Measurements from ENCODE around the gene ATXN7. TPM values are rescaled to one million over a fixed set of nuclear protein-coding genes. Genes with fewer than 3 reads are reported as not detected.

The ATXN7 gene
- polyA plus RNA-seq, 1 donor, result 11.3 TPM

GRCh38 chr3:63905731-63906620 is 42.3 kb downstream of the ATXN7 start:
- no peak for DNase-seq (ENCODE audit: low read depth)

DNA sequence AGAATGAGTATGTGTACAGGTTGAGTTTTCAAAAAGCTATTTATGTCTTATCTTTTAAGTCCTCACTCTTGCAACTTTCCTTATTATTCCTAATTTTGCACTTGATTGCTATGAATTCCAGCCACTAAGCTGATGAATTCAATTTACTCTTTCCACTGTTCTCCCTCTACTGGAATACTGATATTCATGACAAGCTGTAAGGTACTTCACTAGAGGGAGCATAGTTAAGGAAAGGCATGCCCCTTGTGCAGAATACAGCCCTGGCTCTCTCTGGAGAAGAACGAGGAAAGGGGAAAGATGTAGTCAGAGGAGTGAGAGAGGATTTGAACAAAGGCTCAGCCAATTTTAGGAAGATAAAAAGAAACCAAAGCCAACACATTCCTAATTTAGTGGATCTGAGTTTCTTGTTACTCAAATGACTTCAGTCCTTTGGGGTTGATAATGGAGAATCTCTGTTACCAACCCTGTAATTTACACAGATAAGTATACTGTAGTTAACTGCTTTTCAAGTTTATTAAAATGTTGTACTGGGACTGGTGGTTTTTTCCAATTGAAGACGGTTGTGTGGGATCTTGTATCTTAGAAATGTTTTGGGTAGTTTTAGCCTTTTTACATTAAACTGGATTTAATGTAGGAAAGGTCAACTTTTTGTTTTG is 44.5 kb downstream of the ATXN7 start:
- no peak for DNase-seq (ENCODE audit: low read depth)

DNA sequence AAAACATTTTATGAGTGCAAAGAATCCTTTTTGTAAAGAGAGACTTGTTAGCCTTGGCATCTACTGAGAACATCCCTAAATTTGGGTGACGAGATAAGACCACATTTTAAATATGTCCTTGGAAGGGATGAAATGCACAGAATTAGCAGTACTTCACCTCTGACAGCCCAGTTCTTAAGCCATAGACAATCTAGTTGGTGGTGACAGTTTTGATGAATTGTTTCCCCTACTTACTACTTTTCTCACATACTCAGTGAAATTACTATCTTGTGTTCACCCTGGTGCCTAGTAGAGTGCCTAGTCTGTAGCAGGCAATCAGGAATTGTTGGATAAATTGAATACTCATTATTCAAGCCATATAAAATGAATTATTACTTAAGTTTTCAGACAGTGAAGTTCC is 45.1 kb downstream of the ATXN7 start:
- DNase-seq (ENCODE audit: low read depth), result no peak

- DNase-seq (ENCODE audit: low read depth), result no peak
Observed at GRCh38 chr3:63909431-63909830, 45.8 kb downstream of the ATXN7 start.

DNA sequence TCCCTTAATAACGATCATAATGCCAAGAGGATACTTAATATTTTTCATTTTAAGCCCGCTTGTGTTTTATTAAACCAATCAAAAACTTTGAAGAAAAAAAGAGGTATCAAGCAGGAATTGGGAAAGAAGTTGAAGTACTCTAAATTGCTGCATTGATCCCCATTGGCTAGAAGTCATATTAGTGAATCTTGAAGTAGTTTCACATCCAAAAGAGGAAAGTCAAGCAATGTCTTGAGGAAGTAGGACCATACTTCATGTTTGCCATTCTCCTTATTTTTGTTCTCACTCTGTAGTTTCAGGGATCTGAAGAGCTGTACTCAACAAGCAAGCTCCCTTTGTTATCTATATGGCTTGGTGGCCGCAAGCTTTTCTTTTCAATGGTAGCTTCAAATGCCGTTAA is 46.3 kb downstream of the ATXN7 start:
- DNase-seq (ENCODE audit: low read depth), result no peak

DNA sequence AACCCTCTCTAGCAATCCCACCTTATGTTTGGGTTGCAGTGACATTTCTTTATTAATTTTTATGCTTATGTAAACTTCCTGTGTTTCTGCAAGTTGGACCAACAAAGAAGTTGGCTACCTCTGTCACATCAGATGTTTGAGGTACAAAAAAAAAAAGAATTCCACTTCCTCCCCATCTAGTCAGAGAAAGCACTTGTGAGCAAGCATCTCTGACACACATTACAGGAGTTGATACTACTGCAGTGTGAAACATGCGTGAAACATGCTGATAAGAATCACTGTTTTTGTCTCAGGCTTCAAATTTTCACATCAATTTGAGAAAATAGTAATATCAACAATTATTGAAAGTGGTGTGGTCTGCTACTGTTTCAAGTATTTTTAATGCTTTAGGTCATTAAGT is 47.2 kb downstream of the ATXN7 start:
- no peak for DNase-seq (ENCODE audit: low read depth)

DNA sequence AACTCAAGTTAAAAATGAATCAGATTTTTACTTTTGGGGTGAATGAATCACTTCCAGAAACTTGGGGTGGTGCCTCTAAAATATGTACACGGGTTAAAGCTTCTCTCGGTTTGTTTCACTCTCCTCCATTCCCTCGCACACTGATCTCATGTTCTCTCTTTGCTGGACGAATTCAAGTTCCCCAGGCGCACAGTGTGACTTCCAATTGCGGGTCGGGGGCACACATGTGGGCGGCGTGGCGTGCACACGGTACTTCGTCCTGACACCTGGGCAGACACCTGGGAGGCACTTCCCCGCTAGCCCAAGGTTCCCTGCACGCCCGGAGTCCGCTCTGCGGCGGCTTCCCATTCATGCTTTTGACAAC is 47.8 kb downstream of the ATXN7 start:
- no peak for DNase-seq (ENCODE audit: low read depth)

GRCh38 chr3:63911873-63912767 is 48.5 kb downstream of the ATXN7 start, which contains the start of gene SCAANT1:
Gene SCAANT1 (minus strand): TSS chr3:63912383.
- peak; percentile 73 for DNase-seq (ENCODE audit: low read depth)

DNA sequence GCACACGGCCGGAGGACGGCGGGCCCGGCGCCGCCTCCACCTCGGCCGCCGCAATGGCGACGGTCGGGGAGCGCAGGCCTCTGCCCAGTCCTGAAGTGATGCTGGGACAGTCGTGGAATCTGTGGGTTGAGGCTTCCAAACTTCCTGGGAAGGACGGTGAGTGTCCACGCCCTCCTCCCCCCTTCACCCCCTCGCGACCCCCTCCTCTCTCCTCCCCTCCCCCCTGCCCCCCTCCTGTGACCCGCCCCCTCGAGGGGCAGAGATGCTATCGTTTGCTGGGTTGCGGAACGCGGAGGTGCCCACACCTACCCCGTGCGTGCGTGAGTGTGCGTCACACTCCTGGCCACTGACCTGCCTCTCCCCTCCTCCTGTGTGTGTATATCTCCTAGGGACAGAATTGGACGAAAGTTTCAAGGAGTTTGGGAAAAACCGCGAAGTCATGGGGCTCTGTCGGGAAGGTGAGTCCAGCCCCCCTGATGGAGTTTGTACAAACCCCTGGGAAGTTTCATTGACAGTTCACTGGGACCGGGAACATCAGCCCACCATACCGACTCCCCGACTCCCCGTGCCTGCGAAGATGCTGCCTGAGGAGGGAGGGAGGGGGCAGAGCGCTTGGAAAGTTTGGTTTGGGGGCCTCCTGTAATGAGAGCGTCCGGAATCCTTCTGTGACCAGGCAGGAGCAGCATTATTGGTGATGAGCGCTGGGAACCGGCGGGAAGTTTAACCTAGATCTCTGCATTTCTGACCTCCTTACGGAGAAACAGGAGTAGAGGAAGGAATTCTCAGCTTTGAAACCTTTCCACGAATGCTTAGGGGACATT is 49.3 kb downstream of the ATXN7 start:
- DNase-seq (ENCODE audit: low read depth), result no peak

- DNase-seq (ENCODE audit: low read depth), result no peak
Observed at GRCh38 chr3:63914312-63914711, 50.6 kb downstream of the ATXN7 start.

DNA sequence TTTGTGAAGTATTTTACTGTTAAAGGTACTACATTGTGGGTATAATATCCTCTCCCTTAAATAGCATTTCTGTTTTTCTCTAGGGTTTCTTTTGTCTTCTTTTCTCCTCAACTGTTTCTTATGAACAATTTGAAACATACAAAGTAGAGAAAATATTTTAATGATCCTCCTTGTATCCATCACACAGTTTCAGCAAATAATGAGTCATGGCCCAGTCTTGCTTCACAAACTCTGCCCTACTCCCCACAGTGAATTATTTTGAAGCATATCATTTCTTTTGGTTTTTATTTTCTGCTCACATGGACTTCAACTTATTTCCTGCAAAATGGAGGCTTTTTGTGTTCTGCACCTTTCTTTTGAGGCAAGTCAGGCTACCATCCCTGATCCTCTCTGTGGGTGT is 54.7 kb downstream of the ATXN7 start:
- no peak for DNase-seq (ENCODE audit: low read depth)

GRCh38 chr3:63920001-63920400 is 56.3 kb downstream of the ATXN7 start:
- no peak for DNase-seq (ENCODE audit: low read depth)

- no peak for DNase-seq (ENCODE audit: low read depth)
Observed at GRCh38 chr3:63921741-63922482, 58.2 kb downstream of the ATXN7 start.

- no peak for DNase-seq (ENCODE audit: low read depth)
Observed at GRCh38 chr3:63922491-63923199, 59.0 kb downstream of the ATXN7 start.

DNA sequence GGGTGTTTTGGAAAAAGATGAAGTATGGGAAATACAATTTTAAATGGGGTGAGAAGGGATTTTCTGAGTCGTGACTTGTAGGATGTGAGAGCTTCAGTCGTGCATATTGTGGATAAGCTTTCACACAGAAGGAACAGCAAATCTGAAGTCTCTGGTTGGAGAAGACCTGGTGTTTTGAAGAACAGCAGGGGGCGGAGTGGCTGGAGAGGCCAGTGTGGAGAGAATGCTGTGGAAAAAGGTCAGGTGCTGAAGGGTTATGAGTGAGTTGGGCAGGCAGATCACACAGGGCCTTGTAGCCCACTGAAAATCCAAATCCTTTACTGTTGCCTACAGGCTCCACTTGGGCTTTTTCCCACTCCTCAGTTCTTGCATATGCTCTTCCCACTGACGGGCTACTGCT is 62.6 kb downstream of the ATXN7 start:
- DNase-seq (ENCODE audit: low read depth), result no peak

DNA sequence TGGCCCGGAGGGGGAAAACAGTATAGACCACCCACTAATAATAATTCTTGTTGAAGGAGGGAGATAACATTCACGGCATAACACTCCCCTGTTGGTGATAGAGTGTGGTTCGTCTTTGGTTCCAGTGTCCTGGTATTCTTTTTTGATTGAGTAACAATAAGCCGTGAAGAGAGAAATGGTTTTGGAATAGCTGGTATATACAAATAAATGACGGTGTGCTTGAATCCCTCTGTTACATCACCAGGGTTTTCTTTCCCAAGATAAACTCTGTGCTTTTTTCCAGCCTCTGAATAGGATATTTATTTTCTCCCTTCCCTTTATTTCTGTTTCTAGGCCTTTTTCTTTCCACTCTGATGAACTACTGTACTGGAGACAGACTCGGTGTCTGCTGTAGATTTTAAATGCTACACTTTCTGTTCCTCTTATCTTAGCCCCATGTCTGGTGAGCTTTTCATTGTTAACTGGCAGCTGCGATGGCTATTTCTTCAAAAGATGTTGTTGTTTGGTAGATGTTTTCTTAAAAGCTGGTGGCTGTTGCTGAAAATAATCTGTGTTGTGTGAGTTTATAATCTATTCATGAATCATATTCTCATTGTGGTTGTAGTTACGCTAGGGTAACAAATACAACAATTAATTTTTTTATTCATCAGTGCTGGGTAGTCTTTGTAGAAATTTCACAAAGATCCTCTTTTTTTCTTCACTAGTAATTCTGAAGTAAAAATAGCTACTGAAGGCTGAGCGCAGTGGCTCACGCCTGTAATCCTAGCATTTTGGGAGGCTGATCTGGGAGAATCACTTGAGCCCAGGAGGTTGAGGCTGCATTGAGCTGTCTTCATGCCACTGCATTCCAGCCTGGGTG is 64.0 kb downstream of the ATXN7 start:
- DNase-seq (ENCODE audit: low read depth), result no peak

- no peak for DNase-seq (ENCODE audit: low read depth)
Observed at GRCh38 chr3:63931290-63931689, 67.6 kb downstream of the ATXN7 start.

- DNase-seq (ENCODE audit: low read depth), result no peak
Observed at GRCh38 chr3:63932509-63933212, 69.0 kb downstream of the ATXN7 start.

Measured in forelimb muscle (tissue), 1 donor.